ENCODE results near the gene CHCHD3. TPM values are rescaled to one million over a fixed set of nuclear protein-coding genes. Genes with fewer than 3 reads are reported as not detected.

Gene CHCHD3
- total and polyA plus RNA-seq, 2 of the 4 experiments (the other 2 are of a cell fraction) = 56.9 to 141 TPM

GRCh38 chr7:132765861-132766260, 316.0 kb downstream of the CHCHD3 start:
- no peak overlapping the region for H2BK120ac ChIP-seq (ENCODE audit: low read depth, low read length)
- 80% methylated on average over 1 of the region's 11 CpGs; no CpG with 5 or more reads in 1 of the 2 experiments for WGBS, 2 experiments (ENCODE audit: extremely low coverage in 2 of 2, insufficient read length in 1 of 2)
- no peak overlapping the region for H4K5ac ChIP-seq (ENCODE audit: low read depth, low read length)
- H3K9me1 ChIP-seq (ENCODE audit: insufficient read depth, low read length) = no peaks in the 10 kb centered on the region
- H4K8ac ChIP-seq (ENCODE audit: low read depth in 2 of 2, low read length in 2 of 2) = no peak overlapping the region
- no peaks in the 10 kb centered on the region for H3K4me1 ChIP-seq (ENCODE audit: control insufficient read depth, insufficient read depth, low read length)
- H3K23ac ChIP-seq (ENCODE audit: low read depth, low read length) = no peak overlapping the region
- no peaks in the 10 kb centered on the region for H3K36me3 ChIP-seq (ENCODE audit: control insufficient read depth, insufficient read depth, low read length)
- no peak overlapping the region for H3K14ac ChIP-seq (replicated peaks; ENCODE audit: low read depth, low read length)
- no peak overlapping the region for H3K4me3 ChIP-seq (ENCODE audit: insufficient read depth, low read depth, low read length)
- no peak overlapping the region for H3K27ac ChIP-seq (ENCODE audit: insufficient read depth, low read length)
- no peak for TF ChIP-seq SMC3 (IDR thresholded peaks at IDR 0.05; ENCODE audit: low read depth, low read length)
- no peak overlapping the region for H2AK9ac ChIP-seq (replicated peaks; ENCODE audit: low read depth, low read length, poor library complexity)
- H3K4ac ChIP-seq (ENCODE audit: low read depth, low read length) = no peak overlapping the region
- POLR2A ChIA-PET (ENCODE audit: unreplicated experiment) = no interaction called here
- CTCF ChIA-PET = interaction anchor here (0.6 kb wide), 2 partner anchors 16 to 228 kb away, joined by 3 to 4 read pairs; no protein-coding TSS in a partner anchor
- peaks cover 12% of the 10 kb centered on the region for H3K9me3 ChIP-seq (ENCODE audit: control insufficient read depth, insufficient read depth, low read length)
- no peak overlapping the region for H3K4me2 ChIP-seq (ENCODE audit: low read depth, low read length)
- no peak overlapping the region for H2BK15ac ChIP-seq (ENCODE audit: low read depth, low read length)
- no peak overlapping the region for H4K91ac ChIP-seq (ENCODE audit: insufficient read depth, low read depth, low read length)
- no peak overlapping the region for H2AK5ac ChIP-seq (ENCODE audit: low read depth, low read length)
- in situ Hi-C loops (cut with MboI; ENCODE audit: low sequenced_read_pairs) = no loop called here
- dilution Hi-C loops (cut with HindIII; ENCODE audit: low sequenced_read_pairs, unreplicated experiment) = no loop called here
- H2AFZ ChIP-seq (replicated peaks; ENCODE audit: low read length, poor library complexity) = no peak overlapping the region
- no peaks in the 10 kb centered on the region for H3K79me1 ChIP-seq (ENCODE audit: low read depth in 1 of 2, low read length in 2 of 2)
- no peak for DNase-seq
- intact Hi-C loops (cut with micrococcal nuclease) = no loop called here
- H2BK20ac ChIP-seq (ENCODE audit: low read depth, low read length) = no peak overlapping the region
- no TSS peak for BruUV-seq (replicated peaks)
- ATAC-seq (ENCODE audit: low read depth) = no peak
- no peak overlapping the region for H2BK5ac ChIP-seq (ENCODE audit: low read depth, low read length, poor library complexity, severe bottlenecking)
- H3K27me3 ChIP-seq (ENCODE audit: control insufficient read depth, insufficient read depth, low read length) = peaks cover 59% of the 10 kb centered on the region
- H3K9ac ChIP-seq (ENCODE audit: low read depth, low read length) = no peak overlapping the region
- no peak overlapping the region for H3K56ac ChIP-seq (ENCODE audit: extremely low read depth, insufficient read depth, low read length)
- H3K18ac ChIP-seq (ENCODE audit: low read depth, low read length) = no peak overlapping the region
- H4K20me1 ChIP-seq (ENCODE audit: insufficient read depth, low read length) = peaks cover 3% of the 10 kb centered on the region; the same call in 1 of the 2 replicates
